Measurements from ENCODE around the gene CTTNBP2. TPM values are rescaled to one million over a fixed set of nuclear protein-coding genes. Genes with fewer than 3 reads are reported as not detected.

Gene CTTNBP2
- total and polyA plus RNA-seq, 2 experiments from 2014 or later = 7.9 to 14.5 TPM

DNA sequence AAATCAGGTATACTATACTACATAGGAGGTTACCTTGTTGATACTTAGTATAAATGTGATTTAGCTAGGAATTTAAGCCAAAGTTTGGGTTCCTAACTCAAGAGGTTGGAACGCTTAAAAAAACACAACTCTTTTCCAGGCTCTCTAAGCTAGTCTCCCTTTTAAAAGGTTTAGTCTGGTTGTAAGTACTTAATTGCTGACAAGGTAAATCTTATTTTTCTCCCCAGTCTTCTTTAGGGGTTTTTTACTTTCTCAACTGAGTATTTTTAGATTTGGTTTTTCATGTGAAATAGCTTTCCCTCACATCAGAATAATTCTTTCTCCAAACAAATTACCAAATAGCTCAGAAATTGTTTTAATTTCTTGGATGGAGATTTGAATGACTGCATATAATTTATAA, 20.8 kb upstream of the CTTNBP2 start:
- H3K36me3 ChIP-seq (replicated peaks; ENCODE audit: insufficient read depth, low read depth) = no peaks in the 10 kb centered on the region
- DNase-seq (ENCODE audit: low spot score) = no peak
- no peaks in the 10 kb centered on the region for H4K20me1 ChIP-seq (ENCODE audit: insufficient read depth, poor library complexity, severe bottlenecking)
- H3K4me2 ChIP-seq = no peak overlapping the region
- TF ChIP-seq EZH2 (IDR thresholded peaks at IDR 0.05; ENCODE audit: borderline replicate concordance) (no peak), EZH2phosphoT487 (IDR thresholded peaks at IDR 0.05; ENCODE audit: low read depth, severe bottlenecking, unreplicated experiment) (no peak)
- TF ChIP-seq, protein P1, sequence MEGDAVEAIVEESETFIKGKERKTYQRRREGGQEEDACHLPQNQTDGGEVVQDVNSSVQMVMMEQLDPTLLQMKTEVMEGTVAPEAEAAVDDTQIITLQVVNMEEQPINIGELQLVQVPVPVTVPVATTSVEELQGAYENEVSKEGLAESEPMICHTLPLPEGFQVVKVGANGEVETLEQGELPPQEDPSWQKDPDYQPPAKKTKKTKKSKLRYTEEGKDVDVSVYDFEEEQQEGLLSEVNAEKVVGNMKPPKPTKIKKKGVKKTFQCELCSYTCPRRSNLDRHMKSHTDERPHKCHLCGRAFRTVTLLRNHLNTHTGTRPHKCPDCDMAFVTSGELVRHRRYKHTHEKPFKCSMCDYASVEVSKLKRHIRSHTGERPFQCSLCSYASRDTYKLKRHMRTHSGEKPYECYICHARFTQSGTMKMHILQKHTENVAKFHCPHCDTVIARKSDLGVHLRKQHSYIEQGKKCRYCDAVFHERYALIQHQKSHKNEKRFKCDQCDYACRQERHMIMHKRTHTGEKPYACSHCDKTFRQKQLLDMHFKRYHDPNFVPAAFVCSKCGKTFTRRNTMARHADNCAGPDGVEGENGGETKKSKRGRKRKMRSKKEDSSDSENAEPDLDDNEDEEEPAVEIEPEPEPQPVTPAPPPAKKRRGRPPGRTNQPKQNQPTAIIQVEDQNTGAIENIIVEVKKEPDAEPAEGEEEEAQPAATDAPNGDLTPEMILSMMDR (IDR thresholded peaks at IDR 0.05; ENCODE audit: poor library complexity) = no peak
- no peaks in the 10 kb centered on the region for H3K9me2 ChIP-seq (replicated peaks; ENCODE audit: insufficient read depth)
- no peak overlapping the region for H2AFZ ChIP-seq
- WGBS (ENCODE audit: low lambda C conversion rate, missing lambda C conversion rate) = 100% methylated on average over 1 of the region's 1 CpG
- no peaks in the 10 kb centered on the region for H3K9me3 ChIP-seq (ENCODE audit: low read depth)
- H3K4me3 ChIP-seq = no peak overlapping the region
- H3K4me1 ChIP-seq (ENCODE audit: insufficient read depth) = peaks cover 7% of the 10 kb centered on the region
- no peak overlapping the region for H3K27ac ChIP-seq
- H3K27me3 ChIP-seq = no peaks in the 10 kb centered on the region
- H3K79me2 ChIP-seq = no peaks in the 10 kb centered on the region

DNA sequence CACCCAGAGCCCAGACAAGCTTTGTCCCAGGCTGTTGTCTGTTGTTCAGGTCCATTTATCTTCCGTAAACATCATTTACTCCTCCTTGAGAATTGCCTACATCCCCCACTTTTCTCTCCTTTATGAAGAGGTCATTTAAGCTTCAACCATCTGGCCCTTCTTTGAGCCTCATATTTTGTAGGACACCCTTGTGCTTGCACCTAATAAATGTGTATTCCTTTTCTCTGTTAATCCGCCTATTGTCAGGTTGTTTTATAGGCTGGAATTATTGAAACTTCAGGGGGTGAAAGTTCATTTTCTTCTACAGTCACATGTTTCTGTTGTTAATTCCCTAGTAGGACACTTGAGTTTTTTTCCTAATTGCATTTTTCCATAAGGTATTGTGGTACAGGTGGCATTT, 19.6 kb upstream of the CTTNBP2 start:
- H2AFZ ChIP-seq = no peak overlapping the region
- no peaks in the 10 kb centered on the region for H3K79me2 ChIP-seq
- no peaks in the 10 kb centered on the region for H3K27me3 ChIP-seq
- H4K20me1 ChIP-seq (ENCODE audit: insufficient read depth, poor library complexity, severe bottlenecking) = no peaks in the 10 kb centered on the region
- no peak for TF ChIP-seq EZH2phosphoT487 (IDR thresholded peaks at IDR 0.05; ENCODE audit: low read depth, severe bottlenecking, unreplicated experiment)
- TF ChIP-seq EZH2 (IDR thresholded peaks at IDR 0.05; ENCODE audit: borderline replicate concordance) = no peak
- TF ChIP-seq, protein P1 (IDR thresholded peaks at IDR 0.05; ENCODE audit: poor library complexity) = no peak
- H3K4me3 ChIP-seq = no peak overlapping the region
- no peaks in the 10 kb centered on the region for H3K9me3 ChIP-seq (ENCODE audit: low read depth)
- no peak for DNase-seq (ENCODE audit: low spot score)
- 83% methylated on average over 2 of the region's 2 CpGs for whole genome bisulfite sequencing (ENCODE audit: low lambda C conversion rate, missing lambda C conversion rate)
- no peaks in the 10 kb centered on the region for H3K36me3 ChIP-seq (replicated peaks; ENCODE audit: insufficient read depth, low read depth)
- no peak overlapping the region for H3K27ac ChIP-seq
- peaks cover 7% of the 10 kb centered on the region for H3K4me1 ChIP-seq (ENCODE audit: insufficient read depth)
- H3K9me2 ChIP-seq (replicated peaks; ENCODE audit: insufficient read depth) = no peaks in the 10 kb centered on the region
- no peak overlapping the region for H3K4me2 ChIP-seq

DNA sequence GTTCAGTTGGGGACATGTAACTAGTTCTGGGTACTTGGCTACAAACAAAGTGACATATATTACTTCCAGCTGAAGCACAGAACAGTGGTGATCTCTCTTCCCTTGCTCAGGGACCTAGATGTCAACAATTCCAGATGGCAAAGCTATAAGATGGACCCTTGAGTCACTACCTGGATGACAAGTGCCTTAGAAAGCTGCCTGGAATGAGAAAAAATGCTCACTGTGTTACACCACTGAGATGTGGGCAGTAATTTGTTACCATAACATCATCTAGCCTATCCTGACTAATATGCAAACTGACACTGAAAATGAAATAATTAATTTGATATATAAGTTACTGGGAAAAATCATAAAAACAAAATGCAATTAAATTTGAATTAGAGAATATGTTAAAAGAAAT, 16.4 kb upstream of the CTTNBP2 start:
- Histone ChIP-seq H3K27me3 (no peaks in the 10 kb centered on the region), H2AFZ (no peak overlapping the region), H3K79me2 (no peaks in the 10 kb centered on the region), H3K9me2 (replicated peaks; ENCODE audit: insufficient read depth) (no peaks in the 10 kb centered on the region), H3K4me3 (no peak overlapping the region), H3K4me2 (no peak overlapping the region), H3K9me3 (ENCODE audit: low read depth) (no peaks in the 10 kb centered on the region), H4K20me1 (ENCODE audit: insufficient read depth, poor library complexity, severe bottlenecking) (no peaks in the 10 kb centered on the region), H3K27ac (no peak overlapping the region), H3K36me3 (replicated peaks; ENCODE audit: insufficient read depth, low read depth) (no peaks in the 10 kb centered on the region), H3K4me1 (ENCODE audit: insufficient read depth) (peaks cover 7% of the 10 kb centered on the region)
- no peak for TF ChIP-seq EZH2 (IDR thresholded peaks at IDR 0.05; ENCODE audit: borderline replicate concordance)
- TF ChIP-seq, protein P1 (IDR thresholded peaks at IDR 0.05; ENCODE audit: poor library complexity) = no peak
- no peak for TF ChIP-seq EZH2phosphoT487 (IDR thresholded peaks at IDR 0.05; ENCODE audit: low read depth, severe bottlenecking, unreplicated experiment)
- DNase-seq (ENCODE audit: low spot score) = no peak

DNA sequence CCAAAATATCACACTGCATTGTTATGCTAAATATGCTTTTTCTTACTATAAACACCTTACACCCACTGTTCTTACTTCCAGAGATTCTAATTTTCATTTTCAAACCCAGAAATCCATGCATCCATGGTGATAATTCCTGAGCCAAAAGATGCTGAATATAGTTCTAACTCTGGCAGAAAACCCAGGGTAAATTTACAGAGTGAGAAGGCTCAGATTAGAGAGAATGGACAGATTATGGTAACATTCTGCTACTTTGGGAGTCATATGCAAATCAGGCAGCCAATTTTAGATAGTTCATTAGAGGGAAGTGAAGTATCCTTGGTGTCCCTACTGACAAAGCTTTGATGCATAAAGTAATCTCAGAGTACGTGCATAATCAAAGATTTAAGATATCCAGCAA, 15.4 kb upstream of the CTTNBP2 start:
- no peak overlapping the region for H3K4me3 ChIP-seq
- DNase-seq (ENCODE audit: low spot score) = no peak
- no peaks in the 10 kb centered on the region for H3K79me2 ChIP-seq
- no peaks in the 10 kb centered on the region for H3K27me3 ChIP-seq
- no peaks in the 10 kb centered on the region for H3K9me2 ChIP-seq (replicated peaks; ENCODE audit: insufficient read depth)
- WGBS (ENCODE audit: low lambda C conversion rate, missing lambda C conversion rate) = 90% methylated on average over 1 of the region's 1 CpG
- no peak overlapping the region for H3K4me2 ChIP-seq
- H4K20me1 ChIP-seq (ENCODE audit: insufficient read depth, poor library complexity, severe bottlenecking) = no peaks in the 10 kb centered on the region
- H3K4me1 ChIP-seq (ENCODE audit: insufficient read depth) = peaks cover 7% of the 10 kb centered on the region
- H2AFZ ChIP-seq = no peak overlapping the region
- H3K36me3 ChIP-seq (replicated peaks; ENCODE audit: insufficient read depth, low read depth) = no peaks in the 10 kb centered on the region
- H3K9me3 ChIP-seq (ENCODE audit: low read depth) = no peaks in the 10 kb centered on the region
- TF ChIP-seq EZH2phosphoT487 (IDR thresholded peaks at IDR 0.05; ENCODE audit: low read depth, severe bottlenecking, unreplicated experiment) = no peak
- TF ChIP-seq, protein P1 (IDR thresholded peaks at IDR 0.05; ENCODE audit: poor library complexity) = no peak
- no peak for TF ChIP-seq EZH2 (IDR thresholded peaks at IDR 0.05; ENCODE audit: borderline replicate concordance)
- no peak overlapping the region for H3K27ac ChIP-seq
